HG03025 (cell line): ENCODE results near the gene TMX2.
"Not testable (repeated sequence)": the region's sequence is repeated elsewhere in the genome, so short reads cannot be mapped to it uniquely, and the experiment has no call there.

Experiments used
- ATAC-seq: cut with Tn5 transposase; IDR thresholded peaks from one replicate; pipeline ENCODE4 v1.9.1; 2021; ENCODE audit warnings: mild to moderate bottlenecking, moderate library complexity; ENCODE audit not compliant: unreplicated experiment, low FRiP score

The TMX2 gene

DNA sequence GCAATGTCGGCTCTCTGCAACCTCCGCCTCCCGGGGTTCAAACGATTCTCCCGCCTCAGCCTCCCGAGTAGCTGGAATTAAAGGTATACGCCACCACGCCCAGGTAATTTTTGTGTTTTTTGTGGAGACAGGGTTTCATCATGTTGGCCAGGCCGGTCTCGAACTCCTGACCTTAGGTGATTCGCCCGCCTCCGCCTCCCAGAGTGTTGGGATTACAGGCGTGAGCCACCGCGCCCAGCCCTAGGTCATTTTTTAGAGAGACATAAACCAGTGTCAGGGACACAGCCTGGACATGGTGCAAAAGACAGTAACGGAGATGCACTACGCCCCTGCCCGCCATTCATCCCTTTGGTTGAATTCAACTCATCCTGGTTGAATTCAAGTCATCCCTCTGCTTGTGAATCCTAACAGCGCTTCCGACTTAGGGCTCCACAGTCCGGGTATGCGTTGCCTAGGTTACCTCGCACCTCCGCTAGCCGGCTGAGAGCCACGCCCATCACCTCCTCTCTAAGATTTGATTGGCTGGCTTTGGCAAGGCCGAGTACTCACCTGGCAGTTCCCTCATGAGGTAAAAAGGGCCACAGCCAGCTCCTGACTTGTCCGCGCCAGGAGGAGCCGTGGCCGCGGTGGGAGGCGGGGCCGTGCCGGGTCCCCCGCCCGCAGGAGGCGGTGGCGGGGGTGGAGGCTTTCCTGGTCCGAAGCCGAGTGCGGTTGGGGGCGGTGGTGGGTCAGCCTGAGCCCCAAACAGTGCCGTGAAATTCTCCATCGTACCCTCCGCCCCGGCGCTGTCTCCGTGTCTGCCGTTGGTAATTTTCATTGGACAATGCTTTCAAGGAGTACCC lies 758 bp upstream of the TMX2 start, which contains the start of gene MED19:
Gene MED19, minus strand, starts transcription at position 802 of the 842 bp plus-strand sequence. Its CDS starts 36 bp downstream, at position 766.
- peak; percentile 46 for ATAC-seq

DNA sequence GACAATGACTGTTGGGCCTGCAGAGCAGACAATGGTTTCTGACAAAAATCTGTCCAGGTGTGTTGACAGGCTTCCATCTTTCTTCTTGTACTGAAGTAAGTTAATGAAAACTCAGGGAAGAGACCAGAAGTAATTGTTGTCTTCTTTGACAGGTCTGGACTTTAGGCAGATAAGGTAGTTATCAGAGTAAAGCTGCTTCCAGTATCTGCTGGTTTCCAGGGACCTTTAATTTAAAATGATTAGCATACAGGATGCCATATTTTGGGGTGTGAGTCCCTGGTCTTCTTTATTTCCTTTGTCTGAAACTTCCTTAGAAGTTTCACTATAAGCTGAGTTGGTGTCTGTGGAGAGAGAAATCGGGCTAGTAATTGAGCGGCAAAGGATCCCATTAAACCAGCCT lies 1.4 kb downstream of the TMX2 start:
- no peak for ATAC-seq

DNA sequence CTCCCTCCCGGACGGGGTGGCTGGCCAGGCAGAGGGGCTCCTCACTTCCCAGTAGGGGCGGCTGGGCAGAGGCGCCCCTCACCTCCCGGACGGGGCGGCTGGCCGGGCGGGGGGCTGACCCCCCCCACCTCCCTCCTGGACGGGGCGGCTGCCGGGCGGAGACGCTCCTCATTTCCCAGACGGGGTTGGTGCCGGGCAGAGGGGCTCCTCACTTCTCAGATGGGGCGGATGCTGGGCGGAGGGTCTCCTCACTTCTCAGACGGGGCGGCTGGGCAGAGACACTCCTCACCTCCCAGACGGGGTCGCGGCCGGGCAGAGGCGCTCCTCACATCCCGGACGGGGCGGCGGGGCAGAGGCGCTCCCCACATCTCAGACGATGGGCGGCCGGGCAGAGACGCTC lies 4.3 kb downstream of the TMX2 start:
- not testable (repeated sequence) for ATAC-seq

DNA sequence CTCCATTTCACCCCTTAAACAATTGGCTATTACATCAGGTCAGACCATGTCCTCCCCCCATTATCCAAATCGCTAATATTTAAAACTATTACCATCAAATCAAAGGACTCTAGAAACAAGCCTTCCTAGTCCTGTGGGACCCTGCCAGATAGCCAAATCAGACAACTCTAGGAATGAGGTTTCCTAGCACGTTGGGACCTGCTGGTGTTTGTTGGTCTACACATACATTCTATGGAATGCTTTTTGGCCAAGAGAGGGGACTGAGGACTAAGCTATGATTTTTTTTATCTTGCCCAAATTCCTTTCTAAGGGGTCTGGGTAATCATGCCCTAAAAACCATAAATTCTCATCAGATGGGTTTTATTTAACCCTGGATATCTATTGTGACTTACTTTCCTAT lies 14.8 kb downstream of the TMX2 start:
- ATAC-seq: no peak

DNA sequence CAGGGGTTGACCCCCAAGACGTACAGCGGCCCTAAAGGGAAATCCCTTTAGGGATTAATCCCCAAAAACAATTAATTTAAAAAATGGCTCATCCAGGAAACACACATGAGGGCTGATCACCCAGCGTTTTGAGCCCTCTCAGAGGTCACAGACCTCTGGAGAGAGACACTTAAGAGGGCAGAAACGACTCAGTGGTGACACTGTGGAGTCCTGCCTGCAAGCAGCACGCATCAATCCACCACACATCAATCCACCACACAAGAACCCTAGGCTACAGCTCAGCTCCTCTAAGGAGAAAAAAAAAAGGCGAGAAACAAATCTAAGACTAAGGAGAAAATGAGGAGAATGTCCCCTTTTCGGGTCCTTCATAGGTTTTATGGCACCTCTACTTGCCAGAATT lies 16.4 kb downstream of the TMX2 start:
- ATAC-seq: no peak

DNA sequence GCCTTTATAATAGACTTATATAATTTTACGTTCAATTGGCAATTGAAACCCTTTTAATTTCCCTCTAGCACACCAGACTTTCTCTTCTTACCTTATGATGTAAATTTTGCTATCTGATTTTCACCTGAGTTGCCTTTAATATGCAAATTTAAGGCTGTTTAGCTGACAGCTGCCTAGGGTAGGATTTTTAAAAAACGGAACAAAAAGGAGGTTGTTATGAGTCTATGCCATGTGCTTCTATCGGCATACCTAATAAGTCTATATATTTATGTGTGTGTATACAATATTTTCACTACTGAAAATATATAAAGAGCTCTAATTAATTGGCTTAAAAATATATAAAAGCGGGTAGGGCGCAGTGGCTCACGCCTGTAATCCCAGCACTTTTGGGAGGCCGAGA lies 17.1 kb downstream of the TMX2 start:
- ATAC-seq: no peak

DNA sequence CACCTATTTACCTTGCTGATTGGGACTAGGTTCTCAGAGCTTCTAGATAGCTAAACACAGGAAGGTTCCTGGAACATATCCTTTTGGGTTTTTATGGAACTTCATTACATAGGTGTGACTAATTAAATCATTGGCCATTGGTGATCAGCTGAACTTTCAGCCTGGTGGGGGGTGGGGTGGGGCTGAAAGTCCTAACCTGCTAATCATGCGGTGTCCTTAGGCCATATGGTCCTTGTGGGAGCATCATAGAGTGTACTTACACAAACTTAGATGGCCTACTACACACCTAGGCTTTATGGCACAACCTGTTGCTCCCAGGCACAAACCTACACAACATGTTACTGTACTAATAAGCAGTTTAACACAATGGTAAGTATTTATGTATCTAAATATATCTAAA lies 20.3 kb downstream of the TMX2 start:
- ATAC-seq: no peak

DNA sequence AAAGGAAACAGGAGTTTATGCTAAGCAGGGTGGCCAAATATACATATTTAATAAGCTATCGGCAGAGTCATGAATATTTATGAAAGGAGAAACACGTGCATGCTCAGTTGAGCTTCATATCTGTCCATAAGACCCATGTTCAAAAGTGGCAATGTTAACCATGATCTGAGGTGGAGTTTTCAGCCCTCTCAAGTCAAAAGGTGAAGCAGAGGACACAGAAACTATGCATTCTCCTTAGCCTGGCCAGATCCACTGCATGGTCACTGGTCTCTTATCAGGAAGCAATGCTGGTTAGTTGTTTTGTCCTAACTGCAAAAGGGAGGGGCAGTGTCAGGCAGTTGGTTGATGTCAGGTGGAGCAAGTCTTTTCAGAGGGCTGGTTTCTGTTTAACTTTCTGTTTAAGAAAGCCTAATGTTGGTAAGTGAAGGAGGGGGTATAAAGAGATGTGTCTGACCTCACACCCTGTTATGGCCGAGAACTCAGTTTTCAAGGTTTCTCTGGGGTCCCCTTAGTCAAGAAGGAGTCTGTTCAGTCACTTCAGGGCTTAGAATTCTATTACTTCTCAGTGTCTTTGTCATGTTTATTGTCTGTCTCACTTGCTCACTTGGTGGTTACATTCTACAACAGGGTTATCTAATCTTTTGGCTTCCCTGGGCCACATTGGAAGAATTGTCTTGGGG lies 23.4 kb downstream of the TMX2 start:
- ATAC-seq: no peak

DNA sequence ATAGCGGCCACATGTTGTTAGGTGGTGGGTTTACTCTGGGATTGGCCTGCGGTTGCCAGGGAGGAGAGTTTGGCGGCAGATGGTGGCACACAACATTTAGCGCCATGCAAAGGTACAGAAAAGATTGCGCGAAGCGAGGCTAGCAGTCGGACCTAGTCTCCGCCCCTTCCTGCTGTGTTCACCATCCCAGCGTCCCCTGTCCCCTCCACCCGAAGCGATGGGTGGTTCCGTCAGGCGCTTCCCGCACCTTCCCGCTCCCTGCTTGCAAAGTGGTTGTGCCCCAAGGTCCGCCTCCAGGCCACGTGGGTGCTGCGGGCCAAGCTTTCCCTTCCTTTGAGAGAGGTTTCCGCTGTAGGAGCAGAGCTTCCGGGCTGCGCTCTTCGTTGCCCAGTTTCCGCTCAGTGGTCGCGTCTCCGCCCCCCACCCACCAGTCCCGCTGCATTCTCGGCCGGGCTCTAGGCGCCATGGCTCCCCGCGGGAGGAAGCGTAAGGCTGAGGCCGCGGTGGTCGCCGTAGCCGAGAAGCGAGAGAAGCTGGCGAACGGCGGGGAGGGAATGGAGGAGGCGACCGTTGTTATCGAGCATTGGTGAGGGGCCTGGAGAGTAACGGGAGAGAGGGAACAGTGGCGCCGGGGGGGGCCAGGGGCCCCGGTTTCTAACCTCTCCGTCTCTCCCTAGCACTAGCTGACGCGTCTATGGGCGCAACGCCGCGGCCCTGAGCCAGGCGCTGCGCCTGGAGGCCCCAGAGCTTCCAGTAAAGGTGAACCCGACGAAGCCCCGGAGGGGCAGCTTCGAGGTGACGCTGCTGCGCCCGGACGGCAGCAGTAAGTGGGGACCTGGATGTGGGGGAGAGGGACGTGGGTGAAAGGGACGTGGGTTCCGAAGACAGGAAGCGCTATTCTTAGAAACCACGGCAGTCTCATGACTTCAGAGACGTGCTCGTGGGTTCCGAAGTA lies 29.0 kb downstream of the TMX2 start, which contains the start of gene SELENOH:
Gene SELENOH, plus strand, starts transcription at position 360 of the 955 bp plus-strand sequence. Its CDS starts 105 bp downstream, at position 465.
- peak; percentile 86 for ATAC-seq

DNA sequence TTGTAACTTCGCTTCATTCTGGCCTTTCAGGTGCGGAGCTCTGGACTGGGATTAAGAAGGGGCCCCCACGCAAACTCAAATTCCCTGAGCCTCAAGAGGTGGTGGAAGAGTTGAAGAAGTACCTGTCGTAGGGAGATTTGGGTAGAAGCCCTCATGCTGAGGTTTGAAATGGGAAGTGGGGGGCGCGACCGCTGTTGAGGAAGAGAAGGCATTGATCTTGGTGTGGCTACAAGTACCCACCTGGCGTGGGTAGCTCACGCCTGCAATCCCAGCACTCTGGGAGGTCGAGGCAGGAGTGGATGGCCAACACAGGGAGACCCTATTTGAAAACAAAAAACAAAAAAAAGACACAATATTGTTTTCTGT lies 29.7 kb downstream of the TMX2 start:
- no peak for ATAC-seq

DNA sequence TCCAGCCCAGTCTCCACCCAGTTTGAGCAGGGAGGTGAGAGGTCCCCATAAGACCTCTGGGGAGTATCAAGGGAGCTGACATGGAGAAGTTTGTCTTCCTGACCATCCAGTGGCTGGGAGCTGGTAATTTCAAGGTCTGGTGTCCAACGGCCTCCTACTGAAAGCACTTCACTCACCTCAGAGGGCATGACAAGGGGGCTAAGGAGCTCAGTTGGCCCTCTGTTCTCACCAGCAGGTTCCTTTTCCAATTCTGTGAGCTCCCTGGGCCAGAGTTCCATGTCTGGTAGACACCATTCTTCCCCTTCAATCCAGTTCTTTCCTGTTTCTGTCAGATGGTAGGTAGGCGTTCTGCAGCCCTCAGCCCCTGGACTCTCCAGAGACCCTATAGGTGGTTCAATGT lies 32.0 kb downstream of the TMX2 start:
- no peak for ATAC-seq

DNA sequence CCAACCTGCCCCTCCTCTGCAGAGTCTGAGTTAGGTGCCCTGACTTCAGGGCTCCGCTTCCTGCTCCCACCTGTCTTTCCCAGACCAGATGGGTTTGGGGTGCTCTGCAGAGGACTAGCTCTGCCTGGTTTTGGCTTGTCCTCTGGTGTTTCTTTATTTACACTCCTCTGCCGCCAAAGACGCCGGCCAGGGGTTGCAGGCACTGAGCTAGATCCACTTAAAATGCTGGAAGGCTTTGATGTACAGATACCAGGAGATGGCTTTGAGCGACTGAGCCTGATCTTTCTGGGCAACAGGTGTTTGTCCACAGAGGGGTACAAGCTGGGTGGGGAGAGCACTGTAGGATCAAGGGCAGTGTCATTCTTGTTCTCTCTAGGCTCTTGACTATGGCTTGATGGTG lies 32.8 kb downstream of the TMX2 start:
- ATAC-seq: no peak

DNA sequence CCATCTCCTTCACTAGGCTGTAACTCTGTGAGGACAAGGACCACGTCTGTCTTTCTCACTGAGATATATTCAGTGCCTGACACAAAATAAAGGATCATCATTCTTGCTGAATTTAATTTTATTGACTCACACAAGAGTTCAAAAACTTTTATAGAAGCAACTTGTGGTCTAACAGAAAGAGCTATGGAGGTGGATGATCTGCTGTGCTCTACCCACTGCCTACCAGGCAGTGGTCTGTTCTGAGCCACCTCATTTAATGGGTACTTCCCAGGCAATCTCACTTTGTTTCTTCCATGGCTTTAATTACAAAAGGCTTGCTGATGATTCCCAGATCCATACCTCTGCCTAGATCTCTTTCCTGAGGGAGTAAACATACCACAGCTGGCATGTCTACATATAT lies 34.5 kb downstream of the TMX2 start:
- ATAC-seq: no peak

DNA sequence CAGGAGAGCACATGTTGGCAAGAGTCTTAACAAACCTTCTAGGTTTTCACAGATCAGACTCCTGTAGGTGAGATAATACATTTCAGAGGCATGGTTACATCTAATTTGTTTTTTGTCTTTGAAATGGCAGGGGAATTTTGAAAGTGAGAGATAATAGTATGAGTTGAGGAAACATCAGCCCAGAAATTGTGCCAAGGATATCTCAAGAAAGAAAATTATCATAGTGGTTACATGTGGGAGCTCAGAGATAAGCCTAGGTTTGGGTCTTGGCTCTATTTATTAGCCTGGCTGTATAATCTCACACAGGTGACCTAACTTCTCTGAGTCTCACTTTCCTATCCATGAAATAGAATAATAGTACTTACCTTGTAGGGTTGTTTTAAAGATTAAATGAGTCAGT lies 38.8 kb downstream of the TMX2 start:
- no peak for ATAC-seq

DNA sequence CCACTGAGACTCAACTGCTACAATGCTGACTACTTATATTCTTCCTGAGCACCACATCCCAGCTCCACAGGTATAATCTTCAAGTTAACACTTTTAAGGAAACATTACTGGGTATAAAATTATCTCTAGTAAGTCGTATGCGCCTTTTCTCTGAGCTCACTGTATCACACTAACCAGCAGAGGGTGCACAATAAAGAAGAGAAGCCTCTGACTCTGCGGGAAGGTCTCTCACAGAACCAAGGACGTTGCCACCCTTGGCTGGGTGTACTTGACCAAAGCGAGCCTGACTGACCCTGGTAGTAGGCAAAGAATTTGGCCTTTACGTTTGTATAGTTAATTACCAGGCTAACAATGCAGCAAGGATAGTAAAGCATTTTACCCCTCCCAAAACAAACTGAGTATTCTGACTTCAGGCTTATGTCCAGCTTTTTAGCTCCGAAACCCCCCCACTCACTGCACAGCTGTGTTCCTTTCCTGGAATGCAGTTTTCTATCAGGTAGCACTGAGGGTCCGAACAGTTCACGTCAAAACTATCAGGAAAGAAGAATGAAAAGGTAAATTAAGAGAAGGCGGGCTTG lies 39.4 kb downstream of the TMX2 start, which contains the start of gene BTBD18:
Gene BTBD18, minus strand, starts transcription at position 144 of the 578 bp plus-strand sequence. CDS start 631 bp downstream, outside the sequence.
- ATAC-seq: no peak

DNA sequence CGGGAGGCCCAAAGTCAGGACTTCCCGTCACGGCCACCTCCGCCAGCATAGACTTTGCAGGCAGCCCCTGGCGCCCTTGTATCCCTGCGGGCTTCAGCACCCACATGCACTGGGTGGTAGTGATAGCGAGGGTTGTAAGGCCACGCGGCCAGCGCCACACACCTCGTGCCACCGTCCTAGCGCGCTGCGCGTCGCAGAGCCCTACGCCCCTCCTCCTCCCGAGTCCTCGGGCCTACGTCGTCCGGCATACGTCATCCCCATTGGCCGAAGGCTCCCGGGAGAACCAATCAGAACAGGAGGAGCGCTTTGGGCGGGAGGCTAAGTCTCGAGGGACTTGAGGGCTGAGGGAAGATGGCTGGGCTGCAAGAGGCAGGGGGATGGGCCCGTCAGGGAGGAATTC lies 40.6 kb downstream of the TMX2 start:
- no peak for ATAC-seq

DNA sequence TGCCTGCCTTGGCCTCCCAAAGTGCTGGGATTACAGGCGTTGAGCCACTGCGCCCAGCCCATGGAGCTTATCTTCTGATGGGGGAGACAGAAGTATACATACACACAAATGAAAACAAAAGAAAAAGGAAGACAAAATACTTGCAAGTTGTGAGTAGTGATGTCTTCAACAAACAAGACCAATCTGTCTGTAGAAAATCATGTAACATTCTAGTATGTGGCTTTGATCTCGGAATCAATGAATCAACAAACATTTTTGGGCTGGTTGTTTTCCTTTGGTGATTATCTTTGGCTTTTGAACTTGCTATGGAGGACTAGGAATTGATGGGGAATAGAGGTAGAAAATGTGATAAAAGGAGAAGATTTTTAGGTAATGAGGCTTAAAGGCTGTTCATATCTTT lies 45.8 kb downstream of the TMX2 start:
- ATAC-seq: no peak

DNA sequence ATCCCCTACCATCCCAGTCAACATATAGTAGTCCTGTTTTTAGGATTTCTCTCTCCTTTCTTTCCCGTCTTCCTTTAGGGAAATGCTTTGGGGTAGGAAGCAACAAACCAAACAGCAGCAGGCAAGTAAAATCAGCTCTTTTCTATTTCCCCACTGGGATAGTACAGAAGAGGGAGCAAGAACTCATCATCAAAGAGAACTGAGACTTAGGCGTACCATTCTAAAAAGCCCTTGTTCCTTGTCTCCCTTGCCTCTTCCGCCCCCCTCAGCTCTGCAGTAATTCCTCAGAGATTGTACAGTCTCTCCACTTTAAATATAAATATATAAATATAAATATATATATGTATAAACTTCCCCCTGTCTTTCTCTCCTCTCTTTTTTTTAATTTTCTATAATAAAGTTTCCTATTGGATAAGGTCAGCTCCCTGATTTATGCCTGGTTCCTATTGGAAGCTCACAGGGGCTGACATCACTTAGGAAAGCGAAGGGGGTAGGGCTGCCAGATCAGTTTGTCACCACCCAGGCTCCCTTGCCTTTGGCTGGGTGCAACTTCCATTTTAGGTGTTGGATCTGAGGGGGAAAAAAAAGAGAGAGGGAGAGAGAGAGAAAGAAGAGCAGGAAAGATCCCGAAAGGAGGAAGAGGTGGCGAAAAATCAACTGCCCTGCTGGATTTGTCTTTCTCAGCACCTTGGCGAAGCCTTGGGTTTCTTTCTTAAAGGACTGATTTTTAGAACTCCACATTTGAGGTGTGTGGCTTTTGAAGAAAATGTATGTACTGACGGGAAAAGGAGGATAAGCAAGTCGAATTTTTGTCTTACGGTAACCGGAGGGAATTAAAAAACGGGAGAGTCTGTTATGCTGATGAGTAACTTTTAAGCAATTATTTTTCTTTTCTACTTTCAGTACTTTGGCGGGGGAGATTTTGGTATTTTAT lies 49.2 kb downstream of the TMX2 start, which contains the start of gene CTNND1:
Gene CTNND1, plus strand, starts transcription at position 502 of the 934 bp plus-strand sequence. CDS start 29,677 bp downstream, outside the sequence.
- peak; percentile 85 for ATAC-seq

DNA sequence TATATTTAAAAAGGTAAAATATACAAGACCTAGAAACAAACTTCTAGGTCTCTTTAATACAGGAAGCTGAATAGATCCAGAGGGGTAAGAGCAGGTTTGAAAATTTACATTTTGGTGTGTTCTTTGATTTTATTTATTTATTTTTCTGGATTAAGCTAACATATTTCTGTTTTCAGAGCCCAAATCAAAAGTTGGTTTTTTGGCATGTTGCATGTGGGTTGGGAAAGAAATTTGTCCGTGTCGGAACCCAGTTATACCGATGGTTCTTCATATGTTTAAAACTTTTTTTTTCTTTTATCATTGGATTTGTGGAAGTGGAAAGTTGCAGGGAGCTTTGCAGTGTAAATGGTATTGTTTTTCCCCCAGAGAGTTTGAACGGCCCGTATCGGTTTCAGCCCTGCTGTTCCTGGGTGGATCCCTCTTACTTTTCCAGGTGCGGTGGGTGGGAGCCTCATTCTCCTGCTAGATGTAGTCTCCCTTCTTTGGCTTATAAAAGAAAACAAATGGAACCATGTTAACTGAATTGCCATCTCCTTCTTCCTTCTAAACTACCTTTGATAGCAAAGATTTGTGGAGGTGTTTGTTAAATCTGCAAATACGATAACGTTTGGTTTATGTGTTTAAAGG lies 50.0 kb downstream of the TMX2 start:
- no peak for ATAC-seq
